Right lobe of liver (tissue), 4 donors: ENCODE measurements around the gene KCNJ12.
"Not testable (repeated sequence)": the region's sequence is repeated elsewhere in the genome, so short reads cannot be mapped to it uniquely, and the experiment has no call there.

Source experiments
- CTCF ChIP-seq, 4 donors: fragments of 200-600 bp in 3 of 4; fragments of 450-650 bp in 1 of 4; IDR thresholded peaks; one replicate each; pipeline versions ENCODE4 v1.5.1 to v1.8.0; 2016 to 2022; ENCODE audit warnings: antibody characterized with exemption in 4 of 4, mild to moderate bottlenecking in 2 of 4
- POLR2A ChIP-seq: fragments of 450-650 bp; IDR thresholded peaks from one replicate; pipeline ENCODE4 v1.6.1; 2017; ENCODE audit warnings: antibody characterized with exemption, mild to moderate bottlenecking
- donor health status: DM: no; HTN: no; CAD: no.
- donor health status: DM: no; HTN: no; CAD: no.
- donor health status: DM: no; HTN: yes; CAD: no.

- not testable (repeated sequence) for TF ChIP-seq CTCF (IDR thresholded peaks at IDR 0.05); POLR2A
Measured at GRCh38 chr17:21416471-21416981, 40.4 kb downstream of the KCNJ12 start.
